CD4-positive, alpha-beta T cell treated with Interleukin-12 subunit alpha and Interleukin-12 subunit beta, for 1 hour (primary cell): Measurements from ENCODE around the gene TJP1.
"Not testable (repeated sequence)": the region's sequence is repeated elsewhere in the genome, so short reads cannot be mapped to it uniquely, and the experiment has no call there.

Experiments
- DNase-seq: peaks from one replicate; pipeline ENCODE4 v3.0.0-alpha.2; 2020

Gene TJP1

GRCh38 chr15:29838352-29839010, 16.2 kb upstream of the TJP1 start:
- DNase-seq = no peak

DNA sequence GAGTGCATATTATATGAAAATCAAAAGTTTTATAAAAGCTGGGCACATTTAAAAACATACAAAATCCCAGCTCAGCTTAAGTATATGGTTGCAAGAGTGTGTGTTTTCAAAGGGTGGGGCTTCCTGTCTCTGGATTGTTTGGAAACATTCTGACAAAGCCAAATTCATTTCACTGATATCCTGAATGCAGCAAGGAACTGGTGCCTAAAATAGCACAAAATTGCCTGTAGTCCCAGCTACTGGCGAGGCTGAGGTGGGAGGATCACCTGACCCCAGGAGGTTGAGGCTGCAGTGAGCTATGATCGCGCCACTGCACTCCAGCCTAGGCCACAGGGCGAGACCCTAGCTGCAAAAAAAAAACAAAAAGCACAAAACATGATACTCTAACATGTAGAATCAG, 13.0 kb upstream of the TJP1 start:
- DNase-seq = no peak

DNA sequence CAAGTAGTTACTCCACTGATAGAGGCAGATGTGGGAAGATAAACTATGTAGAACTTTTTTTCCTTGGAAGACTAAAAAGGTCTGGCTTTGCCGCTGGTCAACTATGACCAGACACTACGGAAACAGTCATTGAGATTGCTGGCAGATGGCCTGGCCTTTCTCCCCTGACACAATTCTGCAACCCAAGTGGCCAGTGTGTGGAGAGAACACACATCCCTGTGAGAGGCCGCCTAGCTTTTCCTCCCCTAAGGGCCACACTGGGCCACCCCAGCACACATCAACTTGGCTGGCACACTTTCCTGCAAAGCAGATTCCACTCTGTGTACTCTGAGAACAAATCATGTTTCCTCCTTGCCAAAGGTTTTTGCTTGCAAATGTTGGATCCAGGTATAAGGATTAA, 10.4 kb upstream of the TJP1 start:
- no peak for DNase-seq

- no peak for DNase-seq
Measured at GRCh38 chr15:29826908-29827820, 4.9 kb upstream of the TJP1 start.

GRCh38 chr15:29825227-29825626, 3.0 kb upstream of the TJP1 start:
- peak; percentile 45 for DNase-seq

- DNase-seq = no peak
Measured at GRCh38 chr15:29822684-29823459, 604 bp upstream of the TJP1 start.

GRCh38 chr15:29821416-29822099, 710 bp downstream of the TJP1 start:
- DNase-seq = peak; percentile 9

DNA sequence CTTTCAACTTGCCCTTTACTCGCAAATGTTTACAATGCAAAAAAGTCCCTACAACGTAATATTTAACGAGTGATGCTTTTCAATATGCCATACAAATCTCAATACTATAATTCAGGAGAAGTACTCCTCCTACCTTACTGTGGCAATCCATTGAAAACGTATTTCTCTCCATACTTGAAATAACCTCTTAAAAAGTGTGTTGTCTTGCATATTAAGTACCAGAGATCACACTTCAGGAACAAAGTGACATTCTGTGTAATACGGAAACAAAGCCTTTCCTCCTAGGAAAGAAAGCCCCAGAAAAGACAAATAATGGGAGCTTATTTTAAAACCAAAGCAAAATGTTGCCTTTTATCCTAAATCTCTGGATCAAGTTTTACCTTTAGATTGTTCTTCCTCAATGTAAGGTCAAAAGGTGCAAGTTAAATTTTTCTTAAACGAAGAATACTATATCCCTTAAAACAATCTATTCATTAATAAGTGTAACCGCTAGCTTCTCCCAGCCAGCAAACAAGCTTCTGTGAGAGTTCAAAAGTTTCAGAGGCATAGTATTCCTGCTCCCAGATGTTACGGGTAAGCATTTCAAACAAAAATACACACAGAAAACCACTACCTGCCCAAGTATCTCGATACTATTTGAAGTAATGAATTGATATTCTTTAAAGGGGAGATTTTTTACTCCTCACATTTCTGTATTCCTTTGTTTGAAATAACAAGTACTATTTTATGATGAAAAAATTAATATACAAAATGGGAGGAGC, 1.7 kb downstream of the TJP1 start:
- no peak for DNase-seq

DNA sequence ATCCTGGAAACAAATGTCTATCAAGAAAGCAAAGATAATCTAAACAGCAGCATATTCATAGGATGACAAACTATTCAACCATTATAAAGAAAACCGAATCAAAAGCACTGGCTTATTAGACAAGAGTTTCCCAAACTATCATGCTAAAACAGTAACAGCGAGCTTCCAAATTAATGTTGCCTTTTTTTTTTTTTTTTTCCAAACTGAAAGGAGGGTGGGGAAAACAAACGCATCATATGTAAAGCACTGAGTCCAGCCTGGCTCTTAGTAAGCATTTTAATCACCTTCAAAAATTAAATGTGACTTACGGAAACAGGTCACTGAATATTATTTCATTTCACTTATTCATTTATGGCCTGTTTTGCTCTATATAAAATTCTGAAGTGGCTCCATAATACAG, 2.3 kb downstream of the TJP1 start:
- DNase-seq = no peak

DNA sequence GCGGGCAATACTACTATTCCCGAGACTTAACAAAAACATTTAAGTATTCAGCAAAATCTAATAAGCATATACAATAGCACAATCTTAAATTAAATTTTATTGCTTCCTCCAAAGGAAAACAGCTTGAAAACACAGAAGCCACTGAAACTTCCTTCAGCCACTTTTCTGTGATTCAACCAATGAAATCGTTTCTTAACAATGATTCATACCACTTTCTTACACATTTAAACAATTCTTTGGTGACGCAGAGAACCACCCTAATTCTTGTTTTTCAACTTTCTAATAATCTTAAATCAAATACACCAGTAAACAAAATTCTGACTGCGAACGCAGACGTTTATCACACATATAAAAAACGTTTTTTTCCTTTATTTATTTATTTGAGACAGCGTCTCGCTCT, 4.1 kb downstream of the TJP1 start:
- no peak for DNase-seq

GRCh38 chr15:29817455-29817854, 4.8 kb downstream of the TJP1 start:
- not testable (repeated sequence) for DNase-seq

GRCh38 chr15:29815000-29815710, 7.1 kb downstream of the TJP1 start:
- no peak for DNase-seq

GRCh38 chr15:29813009-29813408, 9.3 kb downstream of the TJP1 start:
- no peak for DNase-seq

GRCh38 chr15:29812384-29812694, 9.9 kb downstream of the TJP1 start:
- DNase-seq = no peak

GRCh38 chr15:29811691-29812383, 10.4 kb downstream of the TJP1 start:
- DNase-seq = no peak

DNA sequence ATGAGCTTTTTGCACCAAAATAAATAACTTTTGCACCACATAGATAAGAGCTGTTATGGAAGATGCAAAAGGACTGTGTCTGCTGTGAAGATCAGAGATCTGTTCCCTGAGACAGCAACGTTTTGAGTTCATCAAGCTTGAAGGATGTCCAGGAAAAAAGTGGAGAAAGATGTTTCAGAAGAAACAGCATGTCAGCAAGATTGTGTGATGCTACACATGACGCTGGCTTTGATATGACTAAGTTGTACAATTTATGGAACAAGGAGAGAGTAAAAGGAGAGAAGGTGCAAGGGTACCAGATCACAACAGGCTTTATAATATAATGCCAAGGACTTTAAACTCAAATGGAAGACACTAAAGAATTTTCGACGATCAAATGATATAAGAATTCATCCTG, 16.6 kb downstream of the TJP1 start:
- DNase-seq = no peak

DNA sequence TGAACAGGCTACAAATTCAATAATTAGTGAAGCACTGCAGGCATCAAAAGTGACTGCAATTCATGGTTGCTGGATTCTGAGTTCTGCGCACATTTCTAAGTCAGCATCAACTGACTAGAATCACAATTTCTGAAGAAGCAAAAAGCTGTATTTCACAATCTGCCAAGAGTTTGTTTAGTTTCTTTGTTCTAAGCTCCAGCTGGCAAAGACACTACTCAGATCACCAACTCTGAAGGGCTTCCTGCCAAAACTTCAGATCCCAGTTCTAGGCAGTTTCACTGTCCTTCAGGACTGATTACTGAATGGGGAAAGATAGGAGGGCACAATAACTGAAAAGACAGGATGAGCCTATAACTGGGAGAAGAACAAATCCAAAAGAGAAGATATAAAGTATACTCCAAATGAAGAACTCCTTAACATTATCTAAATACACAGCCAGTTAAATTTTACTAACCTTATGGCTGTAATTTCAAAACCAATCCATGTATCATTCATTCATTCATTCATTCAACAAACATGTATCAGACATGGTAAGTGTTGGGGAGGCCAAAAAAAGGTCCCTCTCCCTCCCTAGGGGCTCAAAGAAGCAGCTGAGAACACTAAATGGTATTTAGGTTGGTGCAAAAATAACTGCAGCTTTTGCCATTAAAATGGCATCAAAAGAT, 17.1 kb downstream of the TJP1 start:
- no peak for DNase-seq

DNA sequence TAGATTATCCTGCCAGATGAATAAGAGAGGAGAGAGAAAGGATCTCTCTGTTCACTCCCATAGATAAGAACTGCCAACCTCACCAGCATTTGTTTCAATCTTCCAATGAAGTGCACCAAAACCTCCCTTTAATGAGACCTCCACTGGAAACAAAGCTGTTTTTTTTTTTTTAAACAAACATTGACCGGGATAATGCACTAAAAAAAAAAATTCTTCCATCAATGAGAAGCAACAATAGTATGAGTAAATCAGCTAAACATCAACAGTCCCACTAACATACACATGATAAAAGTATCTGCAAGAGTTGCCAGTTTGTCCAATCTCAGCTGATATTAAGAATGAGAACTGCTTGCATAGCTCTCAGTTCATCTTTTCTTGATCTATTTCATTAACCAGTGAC, 19.9 kb downstream of the TJP1 start:
- no peak for DNase-seq

- no peak for DNase-seq
Measured at GRCh38 chr15:29800491-29801366, 21.5 kb downstream of the TJP1 start.
